OCI-LY1 (cell line): ENCODE results near the gene FOXF1.

ENCODE experiments used
- H2AFZ ChIP-seq: fragments of 200-600 bp; sonication (generic), shearing (Covaris generic); 2 replicates; pipeline ENCODE4 v1.6.0; 2014; ENCODE audit warnings: antibody characterized with exemption, mild to moderate bottlenecking, low read length
- H3F3A ChIP-seq: fragments of 200-600 bp; sonication (generic), shearing (Covaris generic); 2 replicates; pipeline ENCODE4 v1.6.0; 2014; ENCODE audit warnings: mild to moderate bottlenecking, antibody characterized with exemption, low read length, moderate library complexity; ENCODE audit not compliant: insufficient read depth
- H3K27ac ChIP-seq: fragments of 200-600 bp; sonication (generic); 2 replicates; pipeline ENCODE4 v1.5.1; 2014; ENCODE audit warnings: low read length, mixed run types, mild to moderate bottlenecking, low read depth; ENCODE audit not compliant: poor library complexity, severe bottlenecking
- H3K27me3 ChIP-seq: fragments of 200-600 bp; sonication (generic); 2 replicates; pipeline ENCODE4 v1.6.0; 2014; ENCODE audit warnings: antibody characterized with exemption, mild to moderate bottlenecking, low read length, moderate library complexity; ENCODE audit not compliant: insufficient read depth
- H3K36me3 ChIP-seq: fragments of 200-600 bp; sonication (generic); 2 replicates; pipeline ENCODE4 v1.6.1; 2014; ENCODE audit warnings: mild to moderate bottlenecking, antibody characterized with exemption, low read length, moderate library complexity, mixed read lengths; ENCODE audit not compliant: insufficient read depth
- H3K4me1 ChIP-seq: fragments of 200-600 bp; sonication (generic); 2 replicates; pipeline ENCODE4 v1.5.1; 2014; ENCODE audit warnings: mild to moderate bottlenecking, low read length, moderate library complexity; ENCODE audit not compliant: insufficient read depth, severe bottlenecking
- H3K4me2 ChIP-seq: fragments of 200-600 bp; sonication (generic), shearing (Covaris generic); 2 replicates; pipeline ENCODE4 v1.6.1; 2014; ENCODE audit warnings: low read length
- H3K4me3 ChIP-seq: fragments of 200-600 bp; sonication (generic); 2 replicates; pipeline ENCODE4 v1.5.1; 2014; ENCODE audit warnings: low read length, low read depth, mild to moderate bottlenecking, mixed read lengths; ENCODE audit not compliant: poor library complexity, severe bottlenecking
- H3K79me2 ChIP-seq: fragments of 200-600 bp; shearing (Covaris generic); 2 replicates; pipeline ENCODE4 v1.6.1; 2016; ENCODE audit warnings: mixed run types, low read length, mixed read lengths; ENCODE audit not compliant: insufficient read depth
- H3K9ac ChIP-seq: fragments of 200-600 bp; sonication (generic), shearing (Covaris generic); 2 replicates; pipeline ENCODE4 v1.6.1; 2014; ENCODE audit warnings: mild to moderate bottlenecking, low read length, mixed read lengths
- H3K9me2 ChIP-seq: fragments of 200-600 bp; sonication (generic), shearing (Covaris generic); 2 replicates; pipeline ENCODE4 v1.6.1; 2014; ENCODE audit warnings: low read depth, mild to moderate bottlenecking, low read length, mixed read lengths
- H3K9me3 ChIP-seq: fragments of 200-600 bp; shearing (Covaris generic); 2 replicates; pipeline ENCODE4 v1.6.1; 2014; ENCODE audit warnings: low read length, mixed read lengths
- H4K20me1 ChIP-seq: fragments of 200-600 bp; sonication (generic), shearing (Covaris generic); 2 replicates; pipeline ENCODE4 v1.6.0; 2016; ENCODE audit warnings: mild to moderate bottlenecking, low read length; ENCODE audit not compliant: insufficient read depth
- EZH2 ChIP-seq: fragments of 200-600 bp; sonication (generic), shearing (Covaris generic); IDR thresholded peaks from 2 replicates; pipeline ENCODE4 v1.8.0; 2017; ENCODE audit warnings: borderline replicate concordance, mixed run types, mild to moderate bottlenecking, antibody characterized with exemption, low read length, moderate library complexity, mixed read lengths
- TF ChIP-seq, protein P1 (sequence below): fragments of 200-600 bp; sonication (generic), shearing (Covaris generic); IDR thresholded peaks from 2 replicates; pipeline ENCODE4 v1.5.1; 2017; ENCODE audit warnings: mild to moderate bottlenecking, antibody characterized with exemption, low read length, moderate library complexity, mixed read lengths

Gene FOXF1

DNA sequence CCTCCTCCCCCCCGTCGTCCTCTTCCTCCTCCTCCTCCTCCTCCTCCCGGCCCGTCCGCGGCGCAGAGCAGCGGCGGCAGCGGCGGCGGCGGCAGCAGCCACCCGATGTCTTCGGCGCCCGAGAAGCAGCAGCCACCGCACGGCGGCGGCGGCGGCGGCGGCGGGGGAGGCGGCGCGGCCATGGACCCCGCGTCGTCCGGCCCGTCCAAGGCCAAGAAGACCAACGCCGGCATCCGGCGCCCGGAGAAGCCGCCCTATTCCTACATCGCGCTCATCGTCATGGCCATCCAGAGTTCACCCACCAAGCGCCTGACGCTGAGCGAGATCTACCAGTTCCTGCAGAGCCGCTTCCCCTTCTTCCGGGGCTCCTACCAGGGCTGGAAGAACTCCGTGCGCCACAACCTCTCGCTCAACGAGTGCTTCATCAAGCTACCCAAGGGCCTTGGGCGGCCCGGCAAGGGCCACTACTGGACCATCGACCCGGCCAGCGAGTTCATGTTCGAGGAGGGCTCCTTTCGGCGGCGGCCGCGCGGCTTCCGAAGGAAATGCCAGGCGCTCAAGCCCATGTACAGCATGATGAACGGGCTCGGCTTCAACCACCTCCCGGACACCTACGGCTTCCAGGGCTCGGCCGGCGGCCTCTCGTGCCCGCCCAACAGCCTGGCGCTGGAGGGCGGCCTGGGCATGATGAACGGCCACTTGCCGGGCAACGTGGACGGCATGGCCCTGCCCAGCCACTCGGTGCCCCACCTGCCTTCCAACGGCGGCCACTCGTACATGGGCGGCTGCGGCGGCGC lies at the start of gene FOXF1:
Gene FOXF1, plus strand, starts transcription at position 63 of the 797 bp plus-strand sequence. Its CDS starts 43 bp downstream, at position 106.
- H3K4me1 ChIP-seq = no peaks in the 10 kb centered on the region

DNA sequence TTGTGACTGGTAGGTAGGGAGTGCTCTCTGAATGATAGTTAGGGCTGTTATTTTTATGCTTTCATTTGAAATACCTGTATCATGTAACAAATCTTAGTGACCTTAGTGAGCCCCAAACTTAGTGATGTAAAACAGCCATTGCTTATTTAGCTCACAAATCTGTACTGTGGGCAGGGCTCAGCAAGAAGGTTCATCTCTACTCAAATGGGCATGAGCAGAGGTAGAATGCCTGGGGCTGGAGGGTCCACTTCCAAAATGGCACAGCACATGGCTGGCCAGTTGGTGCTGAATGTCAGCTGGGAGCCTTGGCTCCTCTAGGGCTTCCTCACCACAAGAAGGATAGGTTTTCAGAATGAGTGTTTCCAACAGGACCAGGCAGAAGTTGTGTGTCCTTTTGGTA lies 49.3 kb upstream of the FOXF1 start:
- TF ChIP-seq EZH2 = no peak
- TF ChIP-seq, protein P1, sequence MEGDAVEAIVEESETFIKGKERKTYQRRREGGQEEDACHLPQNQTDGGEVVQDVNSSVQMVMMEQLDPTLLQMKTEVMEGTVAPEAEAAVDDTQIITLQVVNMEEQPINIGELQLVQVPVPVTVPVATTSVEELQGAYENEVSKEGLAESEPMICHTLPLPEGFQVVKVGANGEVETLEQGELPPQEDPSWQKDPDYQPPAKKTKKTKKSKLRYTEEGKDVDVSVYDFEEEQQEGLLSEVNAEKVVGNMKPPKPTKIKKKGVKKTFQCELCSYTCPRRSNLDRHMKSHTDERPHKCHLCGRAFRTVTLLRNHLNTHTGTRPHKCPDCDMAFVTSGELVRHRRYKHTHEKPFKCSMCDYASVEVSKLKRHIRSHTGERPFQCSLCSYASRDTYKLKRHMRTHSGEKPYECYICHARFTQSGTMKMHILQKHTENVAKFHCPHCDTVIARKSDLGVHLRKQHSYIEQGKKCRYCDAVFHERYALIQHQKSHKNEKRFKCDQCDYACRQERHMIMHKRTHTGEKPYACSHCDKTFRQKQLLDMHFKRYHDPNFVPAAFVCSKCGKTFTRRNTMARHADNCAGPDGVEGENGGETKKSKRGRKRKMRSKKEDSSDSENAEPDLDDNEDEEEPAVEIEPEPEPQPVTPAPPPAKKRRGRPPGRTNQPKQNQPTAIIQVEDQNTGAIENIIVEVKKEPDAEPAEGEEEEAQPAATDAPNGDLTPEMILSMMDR = no peak

More for the DNA sequence above, at the start of gene FOXF1:
- Histone ChIP-seq H3K9me3 (no peaks in the 10 kb centered on the region), H3F3A (no peaks in the 10 kb centered on the region), H3K9ac (no peak within 1 kb of the TSS), H3K27ac (no peak within 1 kb of the TSS), H3K27me3 (no peaks in the 10 kb centered on the region), H3K36me3 (no peaks in the 10 kb centered on the region), H3K4me3 (peak within 1 kb of the TSS; percentile 10), H3K9me2 (no peaks in the 10 kb centered on the region), H4K20me1 (no peaks in the 10 kb centered on the region), H2AFZ (no peak within 1 kb of the TSS), H3K4me2 (no peak within 1 kb of the TSS), H3K79me2 (no peaks in the 10 kb centered on the region)
- no peak for TF ChIP-seq EZH2
- TF ChIP-seq, protein P1 = no peak

DNA sequence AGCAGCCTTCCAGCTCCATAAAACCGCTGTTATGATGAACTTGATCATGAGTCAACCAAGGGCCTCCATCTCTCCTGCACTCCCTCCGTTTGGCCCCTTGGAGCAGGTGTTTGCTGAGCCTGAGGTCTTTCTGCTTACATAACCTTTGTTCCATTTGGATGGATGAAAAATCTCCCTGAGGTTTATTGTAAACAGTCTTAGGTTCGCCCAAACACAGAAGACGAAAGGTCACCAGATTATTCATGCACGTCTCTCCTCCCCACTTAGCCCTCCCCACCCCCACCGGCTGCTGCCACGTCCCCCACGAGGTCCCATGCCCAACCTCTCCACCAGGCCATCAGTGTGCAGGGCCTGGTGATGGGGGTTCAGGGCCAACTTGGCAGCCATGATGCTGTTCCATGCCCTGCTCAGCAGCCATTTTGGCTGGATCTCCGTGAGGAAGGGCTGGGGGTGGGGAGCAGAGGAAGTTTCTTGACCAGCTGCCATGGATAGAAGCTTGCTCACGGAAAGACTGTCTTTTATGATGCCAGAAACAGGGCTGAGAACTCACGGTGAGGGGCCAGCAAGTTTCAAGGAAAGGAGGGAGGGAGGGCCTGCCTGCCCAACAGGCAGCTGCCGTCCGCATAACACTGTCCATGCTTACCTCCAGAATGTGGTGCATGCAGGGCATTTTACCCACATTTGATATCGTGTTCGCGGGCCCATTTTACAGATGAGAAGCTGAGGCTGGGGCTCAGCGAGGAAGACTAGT lies 47.8 kb upstream of the FOXF1 start:
- Histone ChIP-seq H3K9me2 (no peaks in the 10 kb centered on the region), H3K27ac (no peak overlapping the region), H3K79me2 (no peaks in the 10 kb centered on the region), H3F3A (no peaks in the 10 kb centered on the region), H3K9ac (no peak overlapping the region), H3K36me3 (no peaks in the 10 kb centered on the region), H3K4me1 (no peaks in the 10 kb centered on the region), H3K9me3 (no peaks in the 10 kb centered on the region), H2AFZ (no peak overlapping the region), H3K27me3 (peaks cover 11% of the 10 kb centered on the region; the same call in 1 of the 2 replicates), H3K4me3 (no peak overlapping the region), H3K4me2 (no peak overlapping the region), H4K20me1 (no peaks in the 10 kb centered on the region)
- TF ChIP-seq EZH2 = no peak
- TF ChIP-seq, protein P1 = no peak

More for the DNA sequence above, 49.3 kb upstream of the FOXF1 start:
- Histone ChIP-seq H3K27me3 (peaks cover 11% of the 10 kb centered on the region; the same call in 1 of the 2 replicates), H3K36me3 (no peaks in the 10 kb centered on the region), H3F3A (no peaks in the 10 kb centered on the region), H3K9ac (no peak overlapping the region), H2AFZ (no peak overlapping the region), H4K20me1 (no peaks in the 10 kb centered on the region), H3K4me2 (no peak overlapping the region), H3K27ac (no peak overlapping the region), H3K9me2 (no peaks in the 10 kb centered on the region), H3K4me3 (no peak overlapping the region), H3K4me1 (no peaks in the 10 kb centered on the region), H3K9me3 (no peaks in the 10 kb centered on the region), H3K79me2 (no peaks in the 10 kb centered on the region)
